ENCODE data around the gene RAI1. TPM values are rescaled to one million over a fixed set of nuclear protein-coding genes. Genes with fewer than 3 reads are reported as not detected.

The RAI1 gene
- total and polyA plus RNA-seq, 2 of the 8 experiments (the other 6 are each of a cell fraction or from before 2014, with no cell fraction given): 0.39 to 1.2 TPM

- TF ChIP-seq, protein P1, sequence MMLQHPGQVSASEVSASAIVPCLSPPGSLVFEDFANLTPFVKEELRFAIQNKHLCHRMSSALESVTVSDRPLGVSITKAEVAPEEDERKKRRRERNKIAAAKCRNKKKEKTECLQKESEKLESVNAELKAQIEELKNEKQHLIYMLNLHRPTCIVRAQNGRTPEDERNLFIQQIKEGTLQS (IDR thresholded peaks at IDR 0.05; ENCODE audit: insufficient read depth, low read depth, low read length): no peak
- TF ChIP-seq KDM1A (IDR thresholded peaks at IDR 0.05; ENCODE audit: borderline replicate concordance, low read length): no peak
- no peak for TF ChIP-seq CHD1 (IDR thresholded peaks at IDR 0.05; ENCODE audit: low read depth, low read length)
These were observed 64.5 kb downstream of the RAI1 start (continued) for GRCh38 chr17:17745476-17746455.

Data from H1 (cell line).